Measurements from ENCODE around the gene TRERF1. TPM values are rescaled to one million over a fixed set of nuclear protein-coding genes. Genes with fewer than 3 reads are reported as not detected.
"Not testable (repeated sequence)": the region's sequence is repeated elsewhere in the genome, so short reads cannot be mapped to it uniquely, and the experiment has no call there.

Gene TRERF1
- total and polyA plus RNA-seq, 5 donors: 1.2 to 3.1 (median 2.1) TPM

DNA sequence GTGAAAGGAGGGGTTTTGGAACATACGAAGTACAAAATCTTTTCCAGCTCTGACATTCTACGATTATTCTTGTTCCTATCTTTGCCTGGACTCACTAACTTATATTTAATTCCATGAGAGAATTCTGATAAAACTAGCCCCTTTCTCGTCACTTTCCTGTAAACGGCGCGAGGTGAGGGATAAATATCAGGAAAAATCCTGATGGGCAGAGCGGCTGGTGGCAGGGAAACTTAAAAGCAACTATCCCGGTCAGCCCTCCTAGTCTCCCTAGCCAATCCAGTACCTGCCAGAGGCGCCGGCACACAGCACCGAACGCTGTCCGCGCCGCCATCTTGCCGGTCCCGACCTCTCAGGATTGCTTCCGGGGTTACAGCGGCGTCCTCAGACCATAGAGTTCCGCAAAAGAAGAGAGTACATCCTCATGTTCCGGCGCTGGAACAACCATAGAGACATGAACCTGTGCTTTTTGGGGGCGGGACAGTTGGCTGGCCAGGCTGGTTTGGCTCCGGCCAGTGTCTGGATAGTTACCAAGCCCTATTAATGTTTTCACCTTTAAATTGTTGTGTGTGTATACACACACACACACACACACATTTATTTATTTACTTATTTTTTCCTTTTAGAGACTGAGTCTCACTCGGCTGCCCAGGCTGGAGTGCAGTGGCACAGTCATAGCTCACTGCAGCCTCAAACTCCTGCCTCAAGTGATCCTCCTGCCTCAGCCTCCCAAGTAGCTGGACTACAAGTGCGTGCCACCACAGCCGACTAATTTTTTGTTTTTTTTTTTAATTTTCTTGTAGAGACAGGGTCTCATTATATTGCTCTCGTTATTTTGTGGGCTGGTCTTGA is 234.0 kb downstream of the TRERF1 start, which contains the start of gene MRPS10:
Gene MRPS10, minus strand, starts transcription at position 343 of the 849 bp plus-strand sequence. Its CDS starts 12 bp downstream, at position 331.
- intact Hi-C loops (cut with DNase I): no loop called here
- WGBS: 10% methylated on average over 29 of the region's 29 CpGs

DNA sequence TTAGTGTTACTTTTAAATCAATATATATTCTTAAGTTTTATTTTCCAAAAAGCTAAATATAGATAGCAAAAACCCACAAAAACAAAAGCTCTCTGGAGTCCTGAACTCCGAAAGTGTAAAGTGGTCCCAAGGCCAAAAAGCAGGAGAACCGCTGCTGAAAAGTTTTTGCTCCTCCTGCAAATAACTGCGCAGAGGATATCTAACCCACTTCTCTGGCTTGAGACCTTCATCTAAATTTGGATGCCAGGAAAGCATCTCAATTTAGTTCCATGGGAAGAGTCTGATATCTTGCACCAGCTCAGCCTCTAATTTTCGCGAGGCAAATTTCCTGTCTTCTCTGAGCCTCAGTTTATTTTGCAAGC is 234.6 kb downstream of the TRERF1 start:
- Histone ChIP-seq H3K27me3 (ENCODE audit: control insufficient read depth, insufficient read depth) (no peaks in the 10 kb centered on the region), H3K9me3 (ENCODE audit: control insufficient read depth, low read length) (no peaks in the 10 kb centered on the region), H3K4me1 (ENCODE audit: control insufficient read depth, insufficient read depth, low read length) (peaks cover 1% of the 10 kb centered on the region), H3K27ac (ENCODE audit: low read length) (peak overlapping the region; percentile 98), H3K4me3 (ENCODE audit: low read length) (peak overlapping the region; percentile 100)
- intact Hi-C loops (cut with DNase I): no loop called here
- under 1% methylated on average over 5 of the region's 5 CpGs for WGBS
- ATAC-seq (no peak), DNase-seq (no peak)

More for the DNA sequence above, 234.0 kb downstream of the TRERF1 start, which contains the start of gene MRPS10:
- DNase-seq: peak; percentile 91 to 95 (median 95)
- H3K27ac ChIP-seq (ENCODE audit: low read length): peak within 1 kb of the TSS; percentile 98
- H3K27me3 ChIP-seq (ENCODE audit: control insufficient read depth, insufficient read depth): no peaks in the 10 kb centered on the region
- H3K9me3 ChIP-seq (ENCODE audit: control insufficient read depth, low read length): no peaks in the 10 kb centered on the region
- H3K4me3 ChIP-seq (ENCODE audit: low read length): peak within 1 kb of the TSS; percentile 100
- peak; percentile 100 for ATAC-seq
- H3K4me1 ChIP-seq (ENCODE audit: control insufficient read depth, insufficient read depth, low read length): peaks cover 1% of the 10 kb centered on the region

DNA sequence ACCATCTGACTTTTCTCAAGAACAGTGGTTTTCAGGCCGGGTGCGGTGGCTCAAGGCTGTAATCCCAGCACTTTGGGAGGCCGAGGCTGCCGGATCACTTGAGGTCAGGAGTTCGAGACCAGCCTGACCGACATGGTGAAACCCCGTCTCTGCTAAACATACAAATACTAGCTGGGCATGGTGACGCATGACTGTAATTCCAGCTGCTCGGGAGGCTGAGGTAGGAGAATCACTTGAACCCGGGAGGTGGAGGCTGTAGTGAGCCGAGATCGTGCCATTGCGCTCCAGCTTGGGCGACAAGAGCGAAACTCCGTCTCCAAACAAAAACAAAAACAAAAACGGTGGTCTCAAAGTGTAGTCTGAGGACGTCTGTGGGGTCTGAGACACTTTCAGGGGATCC is 235.2 kb downstream of the TRERF1 start:
- H3K27me3 ChIP-seq (ENCODE audit: control insufficient read depth, insufficient read depth); intact Hi-C loops (cut with DNase I); DNase-seq; H3K4me1 ChIP-seq (ENCODE audit: control insufficient read depth, insufficient read depth, low read length); ATAC-seq; H3K9me3 ChIP-seq (ENCODE audit: control insufficient read depth, low read length); H3K27ac ChIP-seq (ENCODE audit: low read length): not testable (repeated sequence)
- peak overlapping the region; percentile 100 for H3K4me3 ChIP-seq (ENCODE audit: low read length)
- 83% methylated on average over 18 of the region's 18 CpGs for WGBS

DNA sequence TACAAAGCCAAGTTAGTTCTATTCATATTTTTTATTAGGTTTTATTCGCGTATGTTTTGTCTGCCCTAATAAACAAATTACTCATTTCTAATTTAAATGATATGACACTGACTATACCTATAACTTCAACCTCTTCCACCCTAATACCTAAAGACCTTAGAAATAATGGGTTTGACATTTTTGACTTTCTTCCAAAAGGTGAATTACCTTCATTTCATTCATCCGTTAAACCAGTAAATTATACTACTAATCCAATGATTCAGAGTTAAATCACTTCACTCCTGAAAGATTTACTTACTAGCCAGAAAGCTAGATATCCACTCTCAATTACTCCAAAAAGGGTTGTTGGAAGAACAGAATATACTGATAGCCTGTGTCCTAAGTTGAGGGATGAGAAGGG is 239.3 kb downstream of the TRERF1 start:
- no peaks in the 10 kb centered on the region for H3K9me3 ChIP-seq (ENCODE audit: control insufficient read depth, low read length)
- no peak for ATAC-seq
- no peak overlapping the region for H3K4me3 ChIP-seq (ENCODE audit: low read length)
- intact Hi-C loops (cut with DNase I): no loop called here
- no peak for DNase-seq
- no peaks in the 10 kb centered on the region for H3K27me3 ChIP-seq (ENCODE audit: control insufficient read depth, insufficient read depth)
- H3K27ac ChIP-seq (ENCODE audit: low read length): no peak overlapping the region
- H3K4me1 ChIP-seq (ENCODE audit: control insufficient read depth, insufficient read depth, low read length): no peaks in the 10 kb centered on the region
- WGBS: 92% methylated on average over 3 of the region's 3 CpGs

DNA sequence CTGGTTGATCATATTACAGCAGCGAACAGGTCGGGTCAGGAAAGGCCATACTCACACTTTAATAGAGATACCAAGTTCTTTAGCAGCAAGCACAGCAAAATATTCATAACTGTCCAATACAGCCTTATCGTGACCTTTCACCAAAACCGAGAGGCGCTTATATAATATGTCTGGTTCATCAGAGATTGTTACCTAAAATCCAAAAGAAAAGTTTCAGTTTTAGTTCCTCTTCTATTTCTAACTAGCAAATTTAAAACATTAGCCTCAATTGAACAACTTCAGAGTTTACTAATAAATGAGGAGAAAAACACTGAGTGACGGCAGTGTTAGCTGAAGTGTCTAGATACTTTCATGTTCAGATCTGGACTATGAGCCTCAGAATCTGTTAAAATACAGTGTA is 240.0 kb downstream of the TRERF1 start:
- no peaks in the 10 kb centered on the region for H3K4me1 ChIP-seq (ENCODE audit: control insufficient read depth, insufficient read depth, low read length)
- DNase-seq: no peak
- intact Hi-C loops (cut with DNase I): no loop called here

DNA sequence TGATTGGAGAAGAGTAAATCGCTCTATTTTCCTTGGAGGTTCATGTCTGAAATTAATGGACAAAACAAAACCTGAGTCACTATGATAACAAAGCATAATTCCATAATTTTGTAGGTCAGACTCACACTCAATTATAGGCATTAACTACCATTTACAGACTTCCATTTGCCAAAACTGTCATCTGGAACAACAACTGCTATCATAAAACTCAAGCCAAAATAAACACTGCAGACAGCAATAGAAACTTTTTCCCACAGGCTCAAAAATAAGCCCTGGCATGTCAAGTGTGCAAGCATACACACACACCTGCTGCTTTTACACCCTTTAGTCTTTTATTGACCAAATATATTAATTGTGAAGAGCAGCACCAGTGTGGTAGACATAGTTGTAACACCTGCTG is 241.2 kb downstream of the TRERF1 start:
- no peaks in the 10 kb centered on the region for H3K27me3 ChIP-seq (ENCODE audit: control insufficient read depth, insufficient read depth)
- no peak overlapping the region for H3K27ac ChIP-seq (ENCODE audit: low read length)
- intact Hi-C loops (cut with DNase I): no loop called here
- ATAC-seq (no peak), DNase-seq (no peak)
- no peaks in the 10 kb centered on the region for H3K4me1 ChIP-seq (ENCODE audit: control insufficient read depth, insufficient read depth, low read length)
- no peaks in the 10 kb centered on the region for H3K9me3 ChIP-seq (ENCODE audit: control insufficient read depth, low read length)
- WGBS: no CpG with 5 or more reads among the region's 1 CpG
- no peak overlapping the region for H3K4me3 ChIP-seq (ENCODE audit: low read length)

More for the DNA sequence above, 240.0 kb downstream of the TRERF1 start:
- no peaks in the 10 kb centered on the region for H3K27me3 ChIP-seq (ENCODE audit: control insufficient read depth, insufficient read depth)
- 82% methylated on average over 6 of the region's 6 CpGs for WGBS
- H3K9me3 ChIP-seq (ENCODE audit: control insufficient read depth, low read length): no peaks in the 10 kb centered on the region
- ATAC-seq: no peak
- no peak overlapping the region for H3K27ac ChIP-seq (ENCODE audit: low read length)
- H3K4me3 ChIP-seq (ENCODE audit: low read length): no peak overlapping the region

DNA sequence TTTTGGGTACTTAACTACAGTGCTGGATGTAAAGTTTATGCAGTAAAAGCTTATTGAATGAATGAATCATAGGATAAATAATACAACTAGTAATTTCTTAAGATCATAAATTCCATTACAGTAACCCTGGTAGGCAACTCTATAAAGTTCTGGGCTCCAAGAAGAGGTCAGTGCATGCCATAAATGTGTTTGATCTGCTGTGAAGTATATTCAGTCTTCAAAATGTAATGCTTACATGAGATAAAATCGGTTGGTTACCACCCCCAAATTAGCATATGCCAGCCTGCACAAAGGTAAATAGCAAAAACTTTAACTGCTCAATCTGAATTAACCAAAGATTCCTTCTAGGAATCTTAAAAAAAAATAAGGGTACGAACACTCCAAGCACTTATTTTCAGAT is 244.2 kb downstream of the TRERF1 start:
- ATAC-seq; H3K27ac ChIP-seq (ENCODE audit: low read length); H3K27me3 ChIP-seq (ENCODE audit: control insufficient read depth, insufficient read depth); H3K9me3 ChIP-seq (ENCODE audit: control insufficient read depth, low read length); DNase-seq; intact Hi-C loops (cut with DNase I); H3K4me1 ChIP-seq (ENCODE audit: control insufficient read depth, insufficient read depth, low read length); H3K4me3 ChIP-seq (ENCODE audit: low read length): not testable (repeated sequence)
- WGBS: 83% methylated on average over 2 of the region's 2 CpGs

DNA sequence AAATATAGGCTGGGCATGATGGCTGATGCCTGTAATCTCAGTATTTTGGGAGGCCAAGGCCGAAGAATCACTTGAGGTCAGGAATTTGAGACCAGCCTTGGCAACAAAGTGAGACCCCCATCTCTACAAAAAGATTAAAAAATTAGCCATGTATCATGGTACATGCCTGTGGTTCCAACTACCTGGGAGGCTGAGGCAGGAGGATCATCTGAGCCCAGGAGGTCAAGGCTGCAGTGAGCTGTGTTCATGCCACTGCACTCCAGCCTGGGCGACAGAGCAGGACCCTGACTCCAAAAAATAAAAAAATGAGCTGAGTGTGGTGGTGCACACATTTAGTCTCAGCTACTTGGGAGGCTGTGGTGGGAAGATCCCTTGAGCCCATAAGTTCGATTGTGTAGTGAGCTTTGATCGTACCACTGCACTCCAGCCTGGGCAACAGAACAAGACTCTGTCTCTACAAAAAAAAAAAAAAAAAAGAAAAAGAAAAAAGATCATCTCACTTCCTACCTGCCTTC is 246.9 kb downstream of the TRERF1 start:
- H3K4me3 ChIP-seq (ENCODE audit: low read length): no peak overlapping the region
- no peaks in the 10 kb centered on the region for H3K27me3 ChIP-seq (ENCODE audit: control insufficient read depth, insufficient read depth)
- H3K27ac ChIP-seq (ENCODE audit: low read length): no peak overlapping the region
- H3K4me1 ChIP-seq (ENCODE audit: control insufficient read depth, insufficient read depth, low read length): peaks cover 3% of the 10 kb centered on the region
- no peak for ATAC-seq
- WGBS: 97% methylated on average over 4 of the region's 4 CpGs
- no peaks in the 10 kb centered on the region for H3K9me3 ChIP-seq (ENCODE audit: control insufficient read depth, low read length)
- no peak for DNase-seq
- intact Hi-C loops (cut with DNase I): no loop called here

DNA sequence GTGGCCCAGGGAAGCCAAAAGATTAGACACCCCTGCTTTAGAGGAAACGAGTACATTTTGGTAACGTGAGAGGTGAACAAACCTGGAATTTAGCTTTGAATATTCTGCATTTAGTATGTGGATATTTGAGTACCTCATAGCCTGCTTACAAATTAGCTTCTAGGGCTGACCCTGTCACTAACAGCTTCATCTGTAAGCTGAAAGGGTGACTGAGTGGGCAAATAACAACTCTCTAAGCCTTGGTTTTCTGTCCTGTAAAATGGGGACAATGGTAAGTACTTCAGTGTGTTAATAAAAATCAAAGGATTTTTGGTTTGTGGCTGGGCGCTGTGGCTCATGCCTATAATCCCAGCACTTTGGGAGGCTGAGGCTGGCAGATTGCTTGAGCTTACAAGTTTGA is 248.5 kb downstream of the TRERF1 start:
- H3K4me1 ChIP-seq (ENCODE audit: control insufficient read depth, insufficient read depth, low read length): peaks cover 3% of the 10 kb centered on the region
- H3K27ac ChIP-seq (ENCODE audit: low read length): no peak overlapping the region
- DNase-seq (no peak), ATAC-seq (no peak)
- no peaks in the 10 kb centered on the region for H3K27me3 ChIP-seq (ENCODE audit: control insufficient read depth, insufficient read depth)
- 91% methylated on average over 3 of the region's 3 CpGs for WGBS
- no peak overlapping the region for H3K4me3 ChIP-seq (ENCODE audit: low read length)
- no peaks in the 10 kb centered on the region for H3K9me3 ChIP-seq (ENCODE audit: control insufficient read depth, low read length)
- intact Hi-C loops (cut with DNase I): no loop called here

DNA sequence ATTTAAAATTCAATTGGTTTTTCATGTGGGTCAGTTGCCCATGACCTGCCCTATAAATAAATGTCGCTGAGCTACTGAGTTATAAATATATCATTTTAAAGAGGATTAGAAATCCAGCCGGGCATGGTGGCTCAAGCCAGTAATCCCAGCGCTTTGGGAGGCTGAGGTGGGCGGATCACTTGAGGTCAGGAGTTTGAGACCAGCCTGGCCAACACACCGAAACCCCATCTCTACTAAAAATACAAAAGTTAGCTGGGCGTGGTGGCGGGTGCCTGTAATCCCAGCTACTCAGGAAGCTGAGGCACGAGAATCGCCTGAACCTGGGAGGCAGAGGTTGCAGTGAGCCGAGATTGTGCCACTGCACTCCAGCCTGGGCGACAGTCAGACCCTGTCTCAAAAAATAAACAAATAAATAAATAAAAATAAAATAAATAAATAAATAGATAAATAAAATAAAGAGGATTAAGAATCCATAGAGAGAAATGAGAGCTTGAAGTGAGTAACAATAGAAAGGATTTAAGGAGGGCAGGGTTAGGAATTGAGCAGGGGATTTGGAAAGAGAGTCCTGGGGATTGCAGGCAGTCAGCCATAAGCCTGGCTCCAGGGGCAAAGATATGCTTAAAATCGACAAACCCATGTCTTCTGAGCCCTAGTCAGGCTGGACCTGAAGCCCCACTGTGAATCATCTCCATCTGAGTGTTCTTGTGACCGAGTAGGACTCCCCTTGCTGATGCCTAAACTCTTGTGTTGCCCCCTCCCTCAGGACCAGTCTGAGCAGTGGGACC is 249.4 kb downstream of the TRERF1 start:
- H3K27ac ChIP-seq (ENCODE audit: low read length); intact Hi-C loops (cut with DNase I); DNase-seq; H3K27me3 ChIP-seq (ENCODE audit: control insufficient read depth, insufficient read depth); H3K9me3 ChIP-seq (ENCODE audit: control insufficient read depth, low read length); H3K4me1 ChIP-seq (ENCODE audit: control insufficient read depth, insufficient read depth, low read length); H3K4me3 ChIP-seq (ENCODE audit: low read length); ATAC-seq: not testable (repeated sequence)
- WGBS: 89% methylated on average over 13 of the region's 13 CpGs

DNA sequence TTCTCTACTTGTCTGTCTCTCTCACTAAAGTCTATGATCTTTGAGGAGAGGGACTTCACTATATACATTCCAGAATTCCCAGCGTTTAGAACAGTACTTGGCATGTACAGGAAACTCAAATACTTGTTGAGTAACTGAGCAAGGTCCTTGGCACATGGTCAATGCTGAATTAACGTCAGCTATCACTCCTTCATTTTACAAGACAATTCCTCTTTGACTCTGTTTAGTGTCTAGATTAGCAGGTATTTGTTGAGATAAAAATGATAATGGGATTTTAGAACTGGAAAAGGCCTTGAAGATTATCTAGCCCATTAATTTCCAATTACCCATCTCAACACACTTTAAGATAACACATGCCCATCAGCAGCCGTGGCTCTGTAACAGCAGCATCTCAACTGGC is 250.3 kb downstream of the TRERF1 start:
- no peaks in the 10 kb centered on the region for H3K9me3 ChIP-seq (ENCODE audit: control insufficient read depth, low read length)
- H3K4me3 ChIP-seq (ENCODE audit: low read length): no peak overlapping the region
- no peaks in the 10 kb centered on the region for H3K27me3 ChIP-seq (ENCODE audit: control insufficient read depth, insufficient read depth)
- intact Hi-C loops (cut with DNase I): no loop called here
- ATAC-seq (no peak), DNase-seq (no peak)
- peaks cover 3% of the 10 kb centered on the region for H3K4me1 ChIP-seq (ENCODE audit: control insufficient read depth, insufficient read depth, low read length)
- WGBS: 44% methylated on average over 3 of the region's 3 CpGs
- H3K27ac ChIP-seq (ENCODE audit: low read length): no peak overlapping the region
